Kidney epithelial cell (primary cell): ENCODE measurements around the gene CASZ1. TPM values are rescaled to one million over a fixed set of nuclear protein-coding genes. Genes with fewer than 3 reads are reported as not detected.

Source experiments
- DNase-seq: peaks from one replicate; pipeline ENCODE4 v3.0.0-alpha.2; 2010; ENCODE audit warnings: low read depth
- H3K27me3 ChIP-seq: 2 replicates; pipeline ENCODE4 v1.6.0; 2011; ENCODE audit warnings: low read length; ENCODE audit not compliant: control insufficient read depth, insufficient read depth
- H3K36me3 ChIP-seq: 2 replicates; pipeline ENCODE4 v1.5.1; 2011; ENCODE audit warnings: low read length; ENCODE audit not compliant: control insufficient read depth, insufficient read depth
- H3K4me3 ChIP-seq: 2 replicates; pipeline ENCODE4 v1.5.1; 2011; ENCODE audit warnings: low read depth, mild to moderate bottlenecking, control low read depth, low read length
- total RNA-seq: library from RNA; depleted of rRNA; stranded (reverse); fragments of >200 nt; gene quantifications from 2 replicates; pipeline ENCODE4 v1.2.3, GENCODE V29; 2015
- TF ChIP-seq, protein P1 (sequence below): IDR thresholded peaks from 2 replicates; pipeline ENCODE4 v1.5.1; 2011; ENCODE audit warnings: mild to moderate bottlenecking, moderate library complexity, low read length, control low read depth, inconsistent platforms; ENCODE audit not compliant: insufficient read depth, poor library complexity, severe bottlenecking

The CASZ1 gene
- total RNA-seq, 1 donor from 2014 or later, result 28.2 TPM

DNA sequence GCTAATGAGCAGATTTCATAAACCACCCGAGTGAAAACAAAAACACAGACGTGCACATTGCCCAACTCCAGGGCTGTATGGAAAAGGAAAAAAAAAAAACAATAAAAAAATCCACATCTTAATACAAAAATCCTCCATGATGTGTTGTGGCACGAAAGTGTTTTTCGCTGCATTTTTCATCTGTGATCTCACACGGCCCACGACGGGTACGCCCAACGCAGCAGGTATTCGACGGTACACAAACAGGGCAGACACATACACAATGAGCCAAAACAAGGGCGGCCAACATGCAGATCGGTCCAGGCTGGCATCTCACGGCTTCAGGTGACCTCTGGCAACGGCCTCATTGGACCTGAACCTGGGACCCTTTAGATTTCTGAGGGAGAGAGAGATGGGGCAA, 31.1 kb downstream of the CASZ1 start:
- TF ChIP-seq, protein P1, sequence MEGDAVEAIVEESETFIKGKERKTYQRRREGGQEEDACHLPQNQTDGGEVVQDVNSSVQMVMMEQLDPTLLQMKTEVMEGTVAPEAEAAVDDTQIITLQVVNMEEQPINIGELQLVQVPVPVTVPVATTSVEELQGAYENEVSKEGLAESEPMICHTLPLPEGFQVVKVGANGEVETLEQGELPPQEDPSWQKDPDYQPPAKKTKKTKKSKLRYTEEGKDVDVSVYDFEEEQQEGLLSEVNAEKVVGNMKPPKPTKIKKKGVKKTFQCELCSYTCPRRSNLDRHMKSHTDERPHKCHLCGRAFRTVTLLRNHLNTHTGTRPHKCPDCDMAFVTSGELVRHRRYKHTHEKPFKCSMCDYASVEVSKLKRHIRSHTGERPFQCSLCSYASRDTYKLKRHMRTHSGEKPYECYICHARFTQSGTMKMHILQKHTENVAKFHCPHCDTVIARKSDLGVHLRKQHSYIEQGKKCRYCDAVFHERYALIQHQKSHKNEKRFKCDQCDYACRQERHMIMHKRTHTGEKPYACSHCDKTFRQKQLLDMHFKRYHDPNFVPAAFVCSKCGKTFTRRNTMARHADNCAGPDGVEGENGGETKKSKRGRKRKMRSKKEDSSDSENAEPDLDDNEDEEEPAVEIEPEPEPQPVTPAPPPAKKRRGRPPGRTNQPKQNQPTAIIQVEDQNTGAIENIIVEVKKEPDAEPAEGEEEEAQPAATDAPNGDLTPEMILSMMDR, result no peak

DNA sequence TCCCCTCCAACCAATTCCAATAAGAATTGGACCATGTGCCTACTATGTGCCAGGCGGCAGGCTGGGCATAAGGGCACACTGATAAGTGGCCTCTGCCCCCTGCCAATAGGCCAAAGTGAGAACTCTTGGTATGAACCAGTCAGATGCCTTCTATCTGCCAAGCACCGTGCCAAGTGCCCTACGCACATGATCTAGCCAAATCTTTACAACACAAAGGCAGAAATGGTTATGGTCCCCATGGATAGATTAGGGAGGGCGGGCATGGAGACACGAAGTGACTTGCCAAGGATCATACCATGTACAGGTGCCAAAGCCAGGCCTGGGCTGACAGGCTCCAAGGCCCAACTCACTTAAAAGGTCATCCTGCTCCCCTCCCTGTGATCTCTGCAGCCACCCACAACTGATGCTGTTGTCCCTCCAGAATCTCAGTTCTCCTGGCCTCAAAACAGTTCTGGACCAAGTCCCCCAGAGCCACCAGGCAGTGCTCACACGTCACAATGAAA, 32.1 kb downstream of the CASZ1 start:
- TF ChIP-seq, protein P1, result no peak
- no peak for DNase-seq
- H3K36me3 ChIP-seq, result no peaks in the 10 kb centered on the region

More for the DNA sequence above, 31.1 kb downstream of the CASZ1 start:
- Histone ChIP-seq H3K36me3 (no peaks in the 10 kb centered on the region), H3K27me3 (peaks cover 4% of the 10 kb centered on the region), H3K4me3 (no peak overlapping the region)
- no peak for DNase-seq

DNA sequence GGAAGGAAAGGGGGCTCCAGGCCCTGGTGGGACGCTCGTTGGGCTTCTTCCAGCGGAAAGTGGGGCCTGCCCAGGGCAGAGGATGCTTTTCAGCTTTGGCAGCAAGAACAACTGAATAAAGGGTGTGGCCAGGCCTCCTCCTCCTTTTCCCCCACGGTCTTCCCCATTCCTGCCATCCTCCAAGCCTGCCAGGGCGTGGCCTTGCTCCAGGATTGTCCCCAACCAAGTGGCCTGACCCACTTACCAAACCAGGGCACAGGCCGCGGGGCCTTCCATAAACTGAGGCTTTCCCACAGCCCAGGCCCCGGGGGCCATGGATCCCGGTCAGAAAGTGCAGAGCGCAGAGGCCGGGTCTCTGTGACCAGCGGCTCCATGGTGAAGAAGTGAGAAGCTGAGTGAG, 33.6 kb downstream of the CASZ1 start:
- Histone ChIP-seq H3K4me3 (no peak overlapping the region), H3K36me3 (no peaks in the 10 kb centered on the region), H3K27me3 (peaks cover 4% of the 10 kb centered on the region)
- DNase-seq, result no peak
- TF ChIP-seq, protein P1, result no peak

More for the DNA sequence above, 32.1 kb downstream of the CASZ1 start:
- no peak overlapping the region for H3K4me3 ChIP-seq
- peaks cover 4% of the 10 kb centered on the region for H3K27me3 ChIP-seq

DNA sequence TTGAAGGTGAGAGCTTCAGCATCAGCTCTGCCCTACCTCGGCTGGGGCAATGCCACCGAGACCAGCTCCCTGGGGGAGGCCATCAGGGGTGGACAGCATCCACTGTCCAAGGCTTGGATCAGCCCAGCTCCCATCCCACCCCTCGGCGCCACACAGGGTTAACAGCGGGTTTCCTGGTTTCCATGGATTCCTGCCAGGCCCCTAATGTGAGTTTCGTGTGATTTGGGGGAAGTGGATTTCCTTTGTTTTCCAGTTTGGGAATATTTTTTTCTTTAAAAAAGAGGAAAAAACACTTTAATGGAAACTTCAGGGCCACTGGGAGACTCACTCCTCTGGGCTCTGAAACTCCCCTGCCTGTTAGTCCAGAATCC, 34.3 kb downstream of the CASZ1 start:
- no peaks in the 10 kb centered on the region for H3K36me3 ChIP-seq
- H3K27me3 ChIP-seq, result peaks cover 4% of the 10 kb centered on the region
- no peak overlapping the region for H3K4me3 ChIP-seq
- DNase-seq, result no peak
- TF ChIP-seq, protein P1, result no peak

DNA sequence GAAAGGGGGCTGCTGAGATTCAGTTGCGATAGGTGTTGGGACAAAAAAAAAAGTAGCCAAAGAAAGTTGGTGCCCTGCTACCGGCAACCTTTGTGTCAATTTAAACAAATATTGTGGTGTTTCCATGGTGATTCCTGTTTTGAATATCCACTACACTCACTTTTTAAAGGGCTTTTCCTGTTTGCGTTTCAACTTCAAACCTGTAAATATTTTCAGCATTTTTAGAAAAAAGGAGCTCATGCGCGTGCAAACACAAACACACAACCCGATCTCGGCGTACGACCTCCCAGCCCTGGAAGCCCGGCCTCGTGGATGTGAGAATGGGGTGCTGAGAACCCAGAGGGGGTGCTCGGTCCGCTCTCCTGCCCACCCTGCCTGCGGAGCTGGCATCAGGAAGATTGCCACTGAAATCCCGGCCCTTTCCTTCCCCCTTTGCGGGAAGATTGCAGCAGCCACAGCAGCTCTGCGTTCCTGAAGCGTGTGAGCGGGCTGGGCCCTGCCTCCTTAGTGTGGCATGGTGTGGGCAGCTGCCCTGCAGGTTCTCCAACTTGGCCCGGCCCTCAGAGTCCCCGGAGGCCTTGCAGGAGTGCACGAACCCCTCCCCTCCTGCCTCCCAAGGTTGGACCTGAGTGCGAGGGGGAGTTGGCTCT, 34.8 kb downstream of the CASZ1 start:
- no peak overlapping the region for H3K4me3 ChIP-seq
- H3K36me3 ChIP-seq, result no peaks in the 10 kb centered on the region
- peaks cover 4% of the 10 kb centered on the region for H3K27me3 ChIP-seq
- DNase-seq, result no peak
- TF ChIP-seq, protein P1, result no peak
